Measurements from ENCODE around the gene SPG7.

SPG7 gene

GRCh38 chr16:89552329-89552728 is 44.1 kb downstream of the SPG7 start:
- no peak overlapping the region for H3K27ac ChIP-seq (ENCODE audit: low read length)
- H3K36me3 ChIP-seq (ENCODE audit: insufficient read depth, low read length), result peaks cover 82% of the 10 kb centered on the region
- H2AFZ ChIP-seq (ENCODE audit: low read depth, low read length), result no peak overlapping the region
- H3K4me3 ChIP-seq (ENCODE audit: low read depth in 1 of 2, low read length in 2 of 2), result no peak overlapping the region
- H3K9ac ChIP-seq (ENCODE audit: low read depth, low read length), result no peak overlapping the region
- TF ChIP-seq CTCF (IDR thresholded peaks at IDR 0.05; ENCODE audit: borderline replicate concordance, extremely low read depth, low read length, poor library complexity, severe bottlenecking) (no peak), EZH2 (IDR thresholded peaks at IDR 0.05; ENCODE audit: borderline replicate concordance, low read depth, low read length, severe bottlenecking) (no peak)
- no peaks in the 10 kb centered on the region for H3K79me2 ChIP-seq (ENCODE audit: insufficient read depth, low read length)
- H3K27me3 ChIP-seq (ENCODE audit: insufficient read depth, low read length, poor library complexity), result no peaks in the 10 kb centered on the region
- H3K9me3 ChIP-seq (ENCODE audit: insufficient read depth, low read length, severe bottlenecking), result no peaks in the 10 kb centered on the region
- DNase-seq, result no peak
- peaks cover 4% of the 10 kb centered on the region; the same call in 1 of the 2 replicates for H4K20me1 ChIP-seq (ENCODE audit: insufficient read depth, low read length)
- no peak overlapping the region for H3K4me2 ChIP-seq (ENCODE audit: insufficient read depth, low read length)
- H3K4me1 ChIP-seq (ENCODE audit: insufficient read depth, low read length), result no peaks in the 10 kb centered on the region
- ATAC-seq (ENCODE audit: insufficient read depth, low read depth), result no peak

GRCh38 chr16:89552913-89553312 is 44.7 kb downstream of the SPG7 start:
- TF ChIP-seq EZH2 (IDR thresholded peaks at IDR 0.05; ENCODE audit: borderline replicate concordance, low read depth, low read length, severe bottlenecking) (no peak), CTCF (IDR thresholded peaks at IDR 0.05; ENCODE audit: borderline replicate concordance, extremely low read depth, low read length, poor library complexity, severe bottlenecking) (no peak)
- DNase-seq (no peak), ATAC-seq (ENCODE audit: insufficient read depth, low read depth) (no peak)
- no peaks in the 10 kb centered on the region for H3K27me3 ChIP-seq (ENCODE audit: insufficient read depth, low read length, poor library complexity)
- no peak overlapping the region for H3K27ac ChIP-seq (ENCODE audit: low read length)
- H3K36me3 ChIP-seq (ENCODE audit: insufficient read depth, low read length), result peaks cover 79% of the 10 kb centered on the region
- no peak overlapping the region for H3K4me3 ChIP-seq (ENCODE audit: low read depth in 1 of 2, low read length in 2 of 2)
- H3K9ac ChIP-seq (ENCODE audit: low read depth, low read length), result no peak overlapping the region
- H3K4me1 ChIP-seq (ENCODE audit: insufficient read depth, low read length), result no peaks in the 10 kb centered on the region
- peaks cover 4% of the 10 kb centered on the region; the same call in 1 of the 2 replicates for H4K20me1 ChIP-seq (ENCODE audit: insufficient read depth, low read length)
- no peak overlapping the region for H2AFZ ChIP-seq (ENCODE audit: low read depth, low read length)
- H3K4me2 ChIP-seq (ENCODE audit: insufficient read depth, low read length), result no peak overlapping the region
- no peaks in the 10 kb centered on the region for H3K9me3 ChIP-seq (ENCODE audit: insufficient read depth, low read length, severe bottlenecking)
- no peaks in the 10 kb centered on the region for H3K79me2 ChIP-seq (ENCODE audit: insufficient read depth, low read length)

- H4K20me1 ChIP-seq (ENCODE audit: insufficient read depth, low read length), result peaks cover 4% of the 10 kb centered on the region; the same call in 1 of the 2 replicates
- no peak for ATAC-seq (ENCODE audit: insufficient read depth, low read depth)
- H3K36me3 ChIP-seq (ENCODE audit: insufficient read depth, low read length), result peaks cover 71% of the 10 kb centered on the region
- H2AFZ ChIP-seq (ENCODE audit: low read depth, low read length), result no peak overlapping the region
- no peak overlapping the region for H3K4me2 ChIP-seq (ENCODE audit: insufficient read depth, low read length)
- no peak for DNase-seq
- H3K9ac ChIP-seq (ENCODE audit: low read depth, low read length), result no peak overlapping the region
- H3K4me1 ChIP-seq (ENCODE audit: insufficient read depth, low read length), result no peaks in the 10 kb centered on the region
- no peak overlapping the region for H3K4me3 ChIP-seq (ENCODE audit: low read depth in 1 of 2, low read length in 2 of 2)
- no peaks in the 10 kb centered on the region for H3K9me3 ChIP-seq (ENCODE audit: insufficient read depth, low read length, severe bottlenecking)
- no peak overlapping the region for H3K27ac ChIP-seq (ENCODE audit: low read length)
- no peaks in the 10 kb centered on the region for H3K79me2 ChIP-seq (ENCODE audit: insufficient read depth, low read length)
- no peaks in the 10 kb centered on the region for H3K27me3 ChIP-seq (ENCODE audit: insufficient read depth, low read length, poor library complexity)
- TF ChIP-seq EZH2 (IDR thresholded peaks at IDR 0.05; ENCODE audit: borderline replicate concordance, low read depth, low read length, severe bottlenecking) (no peak), CTCF (IDR thresholded peaks at IDR 0.05; ENCODE audit: borderline replicate concordance, extremely low read depth, low read length, poor library complexity, severe bottlenecking) (no peak)
Observed at GRCh38 chr16:89553733-89554132, 45.5 kb downstream of the SPG7 start.

GRCh38 chr16:89554343-89554742 is 46.1 kb downstream of the SPG7 start:
- no peak overlapping the region for H3K4me2 ChIP-seq (ENCODE audit: insufficient read depth, low read length)
- ATAC-seq (ENCODE audit: insufficient read depth, low read depth), result no peak
- no peak overlapping the region for H3K9ac ChIP-seq (ENCODE audit: low read depth, low read length)

More at GRCh38 chr16:89554343-89554742, 46.1 kb downstream of the SPG7 start:
- DNase-seq, result no peak
- no peak for TF ChIP-seq EZH2 (IDR thresholded peaks at IDR 0.05; ENCODE audit: borderline replicate concordance, low read depth, low read length, severe bottlenecking)
- TF ChIP-seq CTCF (IDR thresholded peaks at IDR 0.05; ENCODE audit: borderline replicate concordance, extremely low read depth, low read length, poor library complexity, severe bottlenecking), result no peak
- Histone ChIP-seq H3K4me1 (ENCODE audit: insufficient read depth, low read length) (peaks cover 3% of the 10 kb centered on the region), H3K9me3 (ENCODE audit: insufficient read depth, low read length, severe bottlenecking) (no peaks in the 10 kb centered on the region), H3K36me3 (ENCODE audit: insufficient read depth, low read length) (peaks cover 65% of the 10 kb centered on the region), H3K27me3 (ENCODE audit: insufficient read depth, low read length, poor library complexity) (no peaks in the 10 kb centered on the region), H3K27ac (ENCODE audit: low read length) (no peak overlapping the region), H2AFZ (ENCODE audit: low read depth, low read length) (no peak overlapping the region), H3K79me2 (ENCODE audit: insufficient read depth, low read length) (no peaks in the 10 kb centered on the region), H4K20me1 (ENCODE audit: insufficient read depth, low read length) (peaks cover 4% of the 10 kb centered on the region; the same call in 1 of the 2 replicates), H3K4me3 (ENCODE audit: low read depth in 1 of 2, low read length in 2 of 2) (no peak overlapping the region)
